HCT116 (cell line): Measurements from ENCODE around the gene CNPY2.

Experiments
- CTCF ChIP-seq, 3 experiments: fragments of 200-600 bp in 1 of 3; sonication (generic) in 1 of 3; IDR thresholded peaks in 2 of 3; conservative IDR thresholded peaks in 1 of 3; 2 replicates each; pipeline ENCODE4 v1.5.1; 2012 to 2017; ENCODE audit warnings: low read depth in 2 of 3, low read length in 2 of 3, antibody characterized with exemption in 1 of 3, borderline replicate concordance in 1 of 3, control low read depth in 1 of 3, mild to moderate bottlenecking in 1 of 3, mixed read lengths in 1 of 3, mixed run types in 1 of 3, moderate library complexity in 1 of 3; ENCODE audit not compliant: insufficient read depth in 1 of 3
- POLR2A ChIP-seq: IDR thresholded peaks from 2 replicates; pipeline ENCODE4 v1.7.0; 2011; ENCODE audit warnings: borderline replicate concordance; ENCODE audit not compliant: insufficient read depth, insufficient read length; ENCODE audit errors: extremely low read depth
- REST ChIP-seq: IDR thresholded peaks from 2 replicates; pipeline ENCODE4 v1.6.1; 2012; ENCODE audit warnings: low read depth
- TCF7L2 ChIP-seq: IDR thresholded peaks from 2 replicates; pipeline ENCODE4 v1.7.0; 2011; ENCODE audit warnings: borderline replicate concordance, inconsistent platforms; ENCODE audit not compliant: insufficient read depth, insufficient read length; ENCODE audit errors: extremely low read depth
- ZNF274 ChIP-seq: fragments of 200-500 bp; sonication (Bioruptor generic); IDR thresholded peaks from 2 replicates; pipeline ENCODE4 v1.6.1; 2014; ENCODE audit warnings: mild to moderate bottlenecking, low read depth, low read length, inconsistent platforms
- TF ChIP-seq, protein P1 (sequence below): IDR thresholded peaks from 2 replicates; pipeline ENCODE4 v1.6.1; 2012

DNA sequence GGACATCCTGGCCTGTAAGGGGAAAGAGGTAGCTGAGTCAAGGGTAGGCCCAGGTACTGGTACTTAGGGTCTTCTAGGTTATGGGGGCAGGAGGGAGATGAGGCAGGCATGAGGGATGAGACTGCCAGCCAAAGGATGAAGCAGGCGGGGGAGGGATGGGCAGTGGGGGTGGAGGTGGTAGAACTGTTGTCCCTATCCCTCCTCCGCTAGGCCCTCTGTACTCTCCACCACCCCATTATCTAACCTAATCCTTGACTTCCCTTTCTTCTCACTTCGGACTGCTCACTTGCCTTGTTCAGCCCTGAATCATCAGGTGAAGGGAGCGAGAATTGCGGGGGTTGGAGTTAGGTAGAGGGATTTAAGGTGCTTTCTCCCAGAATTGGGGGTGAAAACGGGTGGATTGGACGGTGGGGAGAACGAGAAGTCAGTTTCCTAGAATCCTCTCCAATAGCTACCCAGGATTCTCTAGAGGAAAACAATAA, 17.4 kb upstream of the CNPY2 start:
- TF ChIP-seq ZNF274 (no peak), CTCF (IDR thresholded peaks at IDR 0.05 in 2 of 3, conservative IDR thresholded peaks at IDR 0.05 in 1 of 3; ENCODE audit: borderline replicate concordance in 1 of 3, insufficient read depth in 1 of 3, low read depth in 2 of 3, low read length in 2 of 3) (no peak), POLR2A (no peak), REST (no peak), TCF7L2 (no peak)
- TF ChIP-seq, protein P1, sequence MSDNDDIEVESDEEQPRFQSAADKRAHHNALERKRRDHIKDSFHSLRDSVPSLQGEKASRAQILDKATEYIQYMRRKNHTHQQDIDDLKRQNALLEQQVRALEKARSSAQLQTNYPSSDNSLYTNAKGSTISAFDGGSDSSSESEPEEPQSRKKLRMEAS: no peak
